PC-9 (cell line): ENCODE results near the gene TMEM183A. TPM values are rescaled to one million over a fixed set of nuclear protein-coding genes. Genes with fewer than 3 reads are reported as not detected.

ENCODE experiments used
- BruUV-seq: library from RNA; stranded (reverse); fragments of 400-500 nt; replicated peaks from 2 replicates; lab custom pipeline; 2021; lab: Mats Ljungman, UMichigan
- CTCF ChIA-PET: fragments of 300-600 bp; sonication (Branson Sonifier 250); formaldehyde crosslinking; loops from one replicate; lab custom pipeline; 2022; ENCODE audit warnings: antibody characterized with exemption; lab: Charles Lee
- POLR2A ChIA-PET: fragments of 300-600 bp; sonication (Branson Sonifier 250); formaldehyde crosslinking; loops from one replicate; lab custom pipeline; 2022; ENCODE audit warnings: antibody characterized with exemption; ENCODE audit not compliant: unreplicated experiment; lab: Charles Lee
- DNase-seq, 2 experiments: peaks; one replicate each; pipeline versions ENCODE4 v3.0.0 to v3.0.0-alpha.2; 2015 to 2022; ENCODE audit warnings: mixed read lengths in 1 of 2
- H2AFZ ChIP-seq: fragments of 200-600 bp; sonication (generic); 2 replicates; pipeline ENCODE4 v1.8.1; 2017; ENCODE audit warnings: antibody characterized with exemption
- H3F3A ChIP-seq: fragments of 200-600 bp; sonication (generic); 2 replicates; pipeline ENCODE4 v1.8.1; 2017; ENCODE audit warnings: antibody characterized with exemption, mild to moderate bottlenecking, low read depth; ENCODE audit not compliant: insufficient read depth
- H3K27ac ChIP-seq: fragments of 200-600 bp; sonication (generic); 2 replicates; pipeline ENCODE4 v1.6.1; 2016; ENCODE audit warnings: mixed run types
- H3K27me3 ChIP-seq: fragments of 200-600 bp; sonication (generic); 2 replicates; pipeline ENCODE4 v1.6.1; 2016; ENCODE audit warnings: low read depth, mixed run types; ENCODE audit not compliant: insufficient read depth
- H3K36me3 ChIP-seq: fragments of 200-600 bp; sonication (generic); 2 replicates; pipeline ENCODE4 v1.6.1; 2016; ENCODE audit warnings: low read depth, mixed run types
- H3K4me1 ChIP-seq: fragments of 200-600 bp; sonication (generic); replicated peaks from 2 replicates; pipeline ENCODE4 v1.6.1; 2016; ENCODE audit warnings: mixed run types; ENCODE audit not compliant: insufficient read depth
- H3K4me2 ChIP-seq: fragments of 200-600 bp; sonication (generic); 2 replicates; pipeline ENCODE4 v1.6.1; 2017; ENCODE audit warnings: mixed run types
- H3K4me3 ChIP-seq: fragments of 200-600 bp; sonication (generic); 2 replicates; pipeline ENCODE4 v1.6.1; 2016; ENCODE audit warnings: mixed run types
- H3K79me2 ChIP-seq: fragments of 200-600 bp; sonication (generic); 2 replicates; pipeline ENCODE4 v1.6.1; 2017; ENCODE audit warnings: low read depth, mixed run types
- H3K9me2 ChIP-seq: fragments of 200-600 bp; sonication (generic); 2 replicates; pipeline ENCODE4 v1.8.1; 2017; ENCODE audit warnings: mild to moderate bottlenecking; ENCODE audit not compliant: insufficient read depth
- H3K9me3 ChIP-seq: fragments of 200-600 bp; sonication (generic); 2 replicates; pipeline ENCODE4 v1.8.1; 2016; ENCODE audit warnings: low read depth; ENCODE audit not compliant: insufficient read depth
- H4K20me1 ChIP-seq: fragments of 200-600 bp; sonication (generic); 2 replicates; pipeline ENCODE4 v1.8.1; 2017; ENCODE audit not compliant: insufficient read depth
- EZH2 ChIP-seq: fragments of 200-600 bp; sonication (generic); IDR thresholded peaks from 2 replicates; pipeline ENCODE4 v1.8.0; 2017; ENCODE audit warnings: antibody characterized with exemption, low read depth
- intact Hi-C: fragments of 100-400 bp; cut with micrococcal nuclease; formaldehyde crosslinking; loops from one replicate; pipeline ENCODE4 v1.10.0; 2022; ENCODE audit not compliant: unreplicated experiment
- total RNA-seq: library from RNA; stranded (reverse); gene quantifications from 2 replicates; pipeline ENCODE4 v1.2.3, GENCODE V29; 2021
- TF ChIP-seq, protein P1 (sequence below): fragments of 200-600 bp; sonication (generic); conservative IDR thresholded peaks from 2 replicates; pipeline ENCODE4 v1.6.1; 2017; ENCODE audit warnings: mixed run types, antibody characterized with exemption, mild to moderate bottlenecking, moderate library complexity

Gene TMEM183A
- total RNA-seq, 1 experiment from 2014 or later: 53.5 TPM

DNA sequence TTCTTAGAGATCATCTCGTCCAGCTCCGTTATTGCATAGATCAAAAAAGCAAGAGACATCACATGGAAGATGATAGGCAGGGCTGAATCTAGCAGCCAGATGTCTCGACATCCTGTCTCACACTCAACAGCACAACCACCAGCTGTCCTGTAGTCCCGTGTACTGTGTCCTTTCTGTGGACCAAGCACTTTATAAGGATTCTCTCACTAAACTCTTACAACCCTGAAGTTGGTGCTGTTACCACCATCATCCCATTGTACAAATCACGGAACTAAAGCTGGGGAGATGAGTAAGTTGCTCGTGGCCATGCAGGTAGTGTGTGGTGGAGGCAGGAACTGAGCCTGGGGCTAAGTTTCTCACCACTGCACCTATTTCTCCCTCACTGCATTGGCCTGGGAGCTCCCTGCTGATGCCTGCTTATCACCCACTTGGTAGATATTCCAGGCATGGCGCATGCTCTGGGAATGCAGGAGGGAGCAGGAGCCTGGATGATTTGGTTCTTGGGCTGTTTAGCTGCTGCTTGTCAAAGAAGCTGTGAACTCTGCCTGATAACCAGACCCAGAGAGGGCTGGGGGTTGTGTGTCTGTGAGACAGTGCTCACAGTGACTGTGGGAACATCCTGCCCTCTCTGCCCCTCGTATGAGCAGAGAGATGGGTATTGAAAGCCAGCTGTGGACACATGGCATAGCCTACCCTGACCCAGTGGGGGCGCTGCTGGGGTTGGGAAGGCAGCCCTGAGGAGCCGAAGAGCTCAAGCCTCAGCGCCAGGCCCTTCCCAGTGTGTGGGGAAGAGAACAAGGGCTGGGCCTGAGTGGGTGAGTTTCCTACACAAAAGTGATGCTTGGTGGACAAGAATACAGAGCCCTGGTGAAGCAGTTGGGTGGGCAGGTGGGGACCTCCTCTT lies 32.7 kb downstream of the TMEM183A start:
- Histone ChIP-seq H3K27me3 (peaks cover 5% of the 10 kb centered on the region; the same call in 1 of the 2 replicates), H4K20me1 (no peaks in the 10 kb centered on the region), H3K79me2 (no peaks in the 10 kb centered on the region), H3K4me3 (no peak overlapping the region), H3K9me3 (no peaks in the 10 kb centered on the region), H3K36me3 (no peaks in the 10 kb centered on the region), H3K27ac (no peak overlapping the region), H3F3A (no peaks in the 10 kb centered on the region), H3K9me2 (no peaks in the 10 kb centered on the region), H3K4me2 (no peak overlapping the region), H2AFZ (no peak overlapping the region), H3K4me1 (no peaks in the 10 kb centered on the region)
- TF ChIP-seq EZH2: no peak
- TF ChIP-seq, protein P1, sequence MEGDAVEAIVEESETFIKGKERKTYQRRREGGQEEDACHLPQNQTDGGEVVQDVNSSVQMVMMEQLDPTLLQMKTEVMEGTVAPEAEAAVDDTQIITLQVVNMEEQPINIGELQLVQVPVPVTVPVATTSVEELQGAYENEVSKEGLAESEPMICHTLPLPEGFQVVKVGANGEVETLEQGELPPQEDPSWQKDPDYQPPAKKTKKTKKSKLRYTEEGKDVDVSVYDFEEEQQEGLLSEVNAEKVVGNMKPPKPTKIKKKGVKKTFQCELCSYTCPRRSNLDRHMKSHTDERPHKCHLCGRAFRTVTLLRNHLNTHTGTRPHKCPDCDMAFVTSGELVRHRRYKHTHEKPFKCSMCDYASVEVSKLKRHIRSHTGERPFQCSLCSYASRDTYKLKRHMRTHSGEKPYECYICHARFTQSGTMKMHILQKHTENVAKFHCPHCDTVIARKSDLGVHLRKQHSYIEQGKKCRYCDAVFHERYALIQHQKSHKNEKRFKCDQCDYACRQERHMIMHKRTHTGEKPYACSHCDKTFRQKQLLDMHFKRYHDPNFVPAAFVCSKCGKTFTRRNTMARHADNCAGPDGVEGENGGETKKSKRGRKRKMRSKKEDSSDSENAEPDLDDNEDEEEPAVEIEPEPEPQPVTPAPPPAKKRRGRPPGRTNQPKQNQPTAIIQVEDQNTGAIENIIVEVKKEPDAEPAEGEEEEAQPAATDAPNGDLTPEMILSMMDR: peak; percentile 51; the same call in 1 of the 2 replicates
- BruUV-seq: no TSS peak
- DNase-seq: no peak
- intact Hi-C loops: loop anchor here (1.0 to 5.0 kb wide), 5 partner anchors 79 to 287 kb away; no protein-coding TSS in a partner anchor
- CTCF ChIA-PET: interaction anchor here (0.5 to 2.9 kb wide), 9 partner anchors 10 to 298 kb away, joined by 3 to 27 read pairs (median 7); no protein-coding TSS in a partner anchor
- POLR2A ChIA-PET: interaction anchor here (0.8 kb wide), 1 partner anchor 176 kb away, joined by 4 read pairs; no protein-coding TSS in a partner anchor

DNA sequence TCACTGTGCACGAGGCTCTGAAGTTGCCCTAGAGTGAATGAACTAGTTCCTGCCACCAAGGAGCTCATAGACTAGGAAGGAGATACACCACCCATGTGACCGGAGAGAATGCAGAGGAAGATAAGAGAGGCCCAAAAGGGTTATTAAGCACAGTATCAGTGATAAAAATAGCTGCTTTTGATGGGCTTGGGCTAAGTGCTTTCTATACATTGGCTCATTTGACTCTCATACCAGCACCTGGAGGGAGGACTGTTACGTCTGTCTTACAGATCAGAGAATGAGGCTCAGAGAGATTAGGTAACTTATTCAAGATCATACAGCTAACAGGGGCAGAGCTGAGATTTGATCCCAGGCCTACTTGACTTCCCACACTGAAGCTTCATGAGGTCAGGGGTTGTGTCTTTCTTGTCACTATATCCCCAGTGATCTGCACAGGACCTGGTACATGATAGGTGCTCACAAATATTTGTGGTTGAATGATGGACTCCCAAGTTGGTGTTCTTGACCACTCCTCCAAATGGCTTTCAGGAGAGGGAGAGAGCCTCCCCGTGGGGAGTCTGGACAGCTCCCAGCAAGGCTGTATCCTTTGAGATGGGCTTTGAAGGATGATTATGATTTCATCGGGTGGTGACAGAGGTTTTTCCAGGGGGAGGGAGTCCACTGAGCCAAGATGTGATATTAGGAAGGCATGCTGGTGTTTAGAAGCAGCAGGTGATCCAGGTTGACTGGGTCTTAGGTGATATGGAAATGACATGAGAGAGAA lies 33.5 kb downstream of the TMEM183A start:
- H4K20me1 ChIP-seq: no peaks in the 10 kb centered on the region
- no peak overlapping the region for H3K4me3 ChIP-seq
- H3F3A ChIP-seq: no peaks in the 10 kb centered on the region
- BruUV-seq: no TSS peak
- H3K36me3 ChIP-seq: no peaks in the 10 kb centered on the region
- H3K27ac ChIP-seq: no peak overlapping the region
- no peak overlapping the region for H3K4me2 ChIP-seq
- no peak for DNase-seq
- H3K9me2 ChIP-seq: no peaks in the 10 kb centered on the region
- H3K9me3 ChIP-seq: no peaks in the 10 kb centered on the region
- CTCF ChIA-PET: interaction anchor here (0.5 to 2.9 kb wide), 5 partner anchors 77 to 297 kb away, joined by 3 to 27 read pairs (median 10); no protein-coding TSS in a partner anchor
- intact Hi-C loops: no loop called here
- POLR2A ChIA-PET: no interaction called here
- no peak overlapping the region for H2AFZ ChIP-seq
- no peaks in the 10 kb centered on the region for H3K79me2 ChIP-seq
- H3K4me1 ChIP-seq: no peaks in the 10 kb centered on the region
- H3K27me3 ChIP-seq: peaks cover 5% of the 10 kb centered on the region; the same call in 1 of the 2 replicates
- TF ChIP-seq, protein P1: no peak
- no peak for TF ChIP-seq EZH2

DNA sequence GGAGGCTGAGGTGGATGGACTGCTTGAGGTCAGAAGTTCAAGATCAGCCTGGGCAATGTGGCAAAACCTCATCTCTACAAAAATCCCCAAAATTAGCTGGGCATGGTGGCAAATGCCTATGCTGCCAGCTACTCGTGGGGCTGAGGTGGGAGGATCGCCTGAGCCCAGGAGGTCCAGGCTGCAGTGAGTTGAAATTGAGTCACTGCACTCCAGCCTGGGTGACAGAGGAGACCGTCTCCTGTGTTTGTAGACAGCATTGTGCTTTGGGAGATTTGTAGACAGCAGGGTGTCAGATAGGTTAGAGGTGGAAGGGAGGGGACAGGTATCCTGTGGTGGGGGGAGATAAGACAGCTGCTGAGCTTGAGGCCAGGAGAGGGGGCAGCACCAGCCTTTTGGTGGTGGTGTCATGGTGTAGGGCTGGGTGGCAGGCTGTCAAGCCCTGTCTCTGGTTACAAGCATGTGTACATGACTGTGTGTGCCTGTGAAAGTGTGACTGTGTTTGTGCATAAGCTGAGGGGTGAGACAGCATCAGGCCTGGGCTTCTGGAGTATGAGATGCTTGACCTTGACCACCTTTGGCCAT lies 34.3 kb downstream of the TMEM183A start:
- intact Hi-C loops: no loop called here
- ChIA-PET POLR2A (no interaction called here), CTCF (interaction anchor here (0.7 to 2.9 kb wide), 3 partner anchors 175 to 227 kb away, joined by 3 to 27 read pairs (median 23); no protein-coding TSS in a partner anchor)
- Histone ChIP-seq H2AFZ (no peak overlapping the region), H3K27ac (no peak overlapping the region), H3K36me3 (no peaks in the 10 kb centered on the region), H3K4me2 (no peak overlapping the region), H3K9me2 (no peaks in the 10 kb centered on the region), H4K20me1 (no peaks in the 10 kb centered on the region), H3K79me2 (no peaks in the 10 kb centered on the region), H3K4me1 (no peaks in the 10 kb centered on the region), H3K9me3 (no peaks in the 10 kb centered on the region), H3K27me3 (peaks cover 2% of the 10 kb centered on the region; the same call in 1 of the 2 replicates), H3K4me3 (no peak overlapping the region), H3F3A (no peaks in the 10 kb centered on the region)
- no TSS peak for BruUV-seq
- TF ChIP-seq EZH2: no peak
- TF ChIP-seq, protein P1: no peak
- no peak for DNase-seq
